HepG2 (cell line): Measurements from ENCODE around the gene AGT. TPM values are rescaled to one million over a fixed set of nuclear protein-coding genes. Genes with fewer than 3 reads are reported as not detected.

Source experiments
- CBX1 ChIP-seq: IDR thresholded peaks from one replicate; pipeline ENCODE4 v1.6.1; 2016; ENCODE audit warnings: antibody characterized with exemption, low read depth
- HMG20B ChIP-seq: conservative IDR thresholded peaks from 2 replicates; pipeline ENCODE4 v1.6.1; 2016; ENCODE audit warnings: missing genetic modification reagents, missing compliant biosample characterization
- HNF4G ChIP-seq, 2 experiments: sonication (generic) in 1 of 2; formaldehyde crosslinking in 1 of 2; IDR thresholded peaks; 2 replicates each; pipeline versions ENCODE4 v1.4.0 to v1.6.1; 2011 to 2020; ENCODE audit warnings: borderline replicate concordance in 2 of 2, low read depth in 2 of 2, mild to moderate bottlenecking in 2 of 2, low read length in 1 of 2, missing genetic modification reagents in 1 of 2, moderate library complexity in 1 of 2
- NFRKB ChIP-seq: fragments of 450-650 bp; IDR thresholded peaks from 2 replicates; pipeline ENCODE4 v1.6.1; 2017
- NRL ChIP-seq: sonication (generic); formaldehyde crosslinking; IDR thresholded peaks from 2 replicates; pipeline ENCODE4 v1.5.0; 2020; ENCODE audit warnings: missing genetic modification reagents, mild to moderate bottlenecking, moderate library complexity, borderline replicate concordance
- PLRG1 ChIP-seq: fragments of 450-650 bp; conservative IDR thresholded peaks from 2 replicates; pipeline ENCODE4 v1.6.1; 2016
- RFX1 ChIP-seq: fragments of 450-650 bp; IDR thresholded peaks from 2 replicates; pipeline ENCODE4 v1.6.1; 2017
- ZNF180 ChIP-seq: sonication (generic); formaldehyde crosslinking; IDR thresholded peaks from 2 replicates; pipeline ENCODE4 v1.4.0; 2020; ENCODE audit warnings: low read depth, missing genetic modification reagents, borderline replicate concordance
- ZNF24 ChIP-seq: fragments of 450-650 bp; IDR thresholded peaks from 2 replicates; pipeline ENCODE4 v1.6.1; 2017; ENCODE audit warnings: antibody characterized with exemption, mild to moderate bottlenecking
- ZNF3 ChIP-seq: IDR thresholded peaks from 2 replicates; pipeline ENCODE4 v1.7.0; 2017; ENCODE audit warnings: inconsistent platforms
- ZNF562 ChIP-seq: sonication (generic); formaldehyde crosslinking; IDR thresholded peaks from 2 replicates; pipeline ENCODE4 v1.8.0; 2022; ENCODE audit warnings: missing genetic modification reagents, borderline replicate concordance
- ZNF564 ChIP-seq: sonication (generic); formaldehyde crosslinking; IDR thresholded peaks from 2 replicates; pipeline ENCODE4 v1.8.1; 2023; ENCODE audit warnings: mild to moderate bottlenecking, missing genetic modification reagents
- ZNF619 ChIP-seq: sonication (generic); formaldehyde crosslinking; IDR thresholded peaks from 2 replicates; pipeline ENCODE4 v1.4.0; 2020; ENCODE audit warnings: mild to moderate bottlenecking, missing genetic modification reagents
- polyA plus RNA-seq, 8 experiments: library from polyadenylated mRNA; depleted of rRNA in 3 of 8; stranded (reverse) in 7 of 8; unstranded in 1 of 8; fragments of >200 nt; fragmentation: Illumina TruSeq in 4 of 8; extraction: Trizol in 4 of 8; gene quantifications; 2 replicates each; pipeline versions ENCODE4 v1.2.1 to v1.2.3, GENCODE V29; 2011 to 2016; ENCODE audit warnings: low read depth in 4 of 8, missing spikeins in 1 of 8, mixed read lengths in 1 of 8; ENCODE audit not compliant: insufficient read depth in 1 of 8
- total RNA-seq, 5 experiments: library from RNA; depleted of rRNA; stranded (reverse); fragments of >200 nt; fragmentation: Illumina TruSeq; extraction: Trizol; gene quantifications; 2 replicates each; pipeline ENCODE4 v1.2.3, GENCODE V29; 2016; ENCODE audit warnings: low read depth in 1 of 5
- TF ChIP-seq, protein P1 (sequence below): IDR thresholded peaks from 2 replicates; pipeline ENCODE4 v1.6.1; 2012; ENCODE audit warnings: low read length, improper control_type of control experiment
- TF ChIP-seq, protein P2 (sequence below): sonication (generic); formaldehyde crosslinking; IDR thresholded peaks from 2 replicates; pipeline ENCODE4 v1.4.0; 2020; ENCODE audit warnings: missing genetic modification reagents
- TF ChIP-seq, protein P3 (sequence below): sonication (generic); formaldehyde crosslinking; IDR thresholded peaks from 2 replicates; pipeline ENCODE4 v1.4.0; 2020; ENCODE audit warnings: mild to moderate bottlenecking, missing genetic modification reagents
- TF ChIP-seq, protein P4 (sequence below), 2 experiments: fragments of 450-650 bp in 1 of 2; sonication (generic) in 1 of 2; formaldehyde crosslinking; IDR thresholded peaks; 2 replicates each; pipeline versions ENCODE4 v1.5.0 to v1.8.0; 2020 to 2022; ENCODE audit warnings: mild to moderate bottlenecking in 1 of 2, missing genetic modification reagents in 1 of 2
- TF ChIP-seq, protein P5 (sequence below): fragments of 450-650 bp; IDR thresholded peaks from 2 replicates; pipeline ENCODE4 v1.6.1; 2017; ENCODE audit warnings: mild to moderate bottlenecking

Gene AGT
- total and polyA plus RNA-seq, 2 of the 13 experiments (the other 11 are each of a cell fraction or from before 2014, with no cell fraction given) = 892 to 2,071 TPM

DNA sequence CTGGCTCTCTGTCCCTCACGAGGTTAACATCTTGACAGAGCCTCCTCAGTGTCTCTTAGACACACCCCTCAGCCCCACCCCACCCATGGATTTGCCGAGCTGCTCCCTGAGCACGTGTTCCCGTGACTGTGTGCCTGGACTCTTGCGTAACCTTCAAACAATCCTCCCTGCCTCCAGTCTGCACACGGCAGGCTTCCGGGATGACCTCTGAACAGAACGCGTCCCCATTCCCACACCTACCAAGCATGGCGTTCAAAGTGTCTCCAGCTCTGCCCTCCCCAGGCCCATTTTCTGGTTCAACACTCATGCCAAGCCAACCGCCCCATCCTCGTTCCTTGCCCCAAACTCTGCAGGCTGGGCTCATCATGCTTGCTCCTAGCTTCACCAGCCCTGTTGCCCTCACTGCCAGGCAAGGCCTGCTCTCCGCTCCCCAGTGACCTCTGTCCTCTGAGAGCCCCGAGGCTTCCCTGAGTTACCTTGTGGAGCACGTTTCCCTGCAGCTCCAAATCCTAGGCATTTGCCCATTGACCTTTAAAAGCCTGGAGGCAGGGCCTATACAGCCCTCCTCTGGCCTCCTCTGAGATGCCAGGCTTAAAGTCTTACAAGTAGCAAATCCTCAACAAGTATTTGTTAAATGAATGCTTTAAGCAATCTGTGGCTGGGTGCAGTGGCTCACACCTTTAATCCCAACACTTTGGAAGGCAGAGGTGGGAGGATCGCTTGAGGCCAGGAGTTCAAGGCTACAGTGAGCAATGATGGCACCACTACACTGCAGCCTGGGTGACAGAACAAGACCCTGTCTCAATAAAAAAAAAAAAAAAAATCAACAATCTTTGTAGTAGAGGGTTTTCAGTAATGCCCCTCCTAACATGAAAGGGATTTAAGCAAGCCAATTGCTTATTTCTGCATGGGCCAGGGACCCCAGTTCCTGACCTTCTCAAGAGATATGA lies 5.0 kb downstream of the AGT start (continued):
- TF ChIP-seq, protein P1, sequence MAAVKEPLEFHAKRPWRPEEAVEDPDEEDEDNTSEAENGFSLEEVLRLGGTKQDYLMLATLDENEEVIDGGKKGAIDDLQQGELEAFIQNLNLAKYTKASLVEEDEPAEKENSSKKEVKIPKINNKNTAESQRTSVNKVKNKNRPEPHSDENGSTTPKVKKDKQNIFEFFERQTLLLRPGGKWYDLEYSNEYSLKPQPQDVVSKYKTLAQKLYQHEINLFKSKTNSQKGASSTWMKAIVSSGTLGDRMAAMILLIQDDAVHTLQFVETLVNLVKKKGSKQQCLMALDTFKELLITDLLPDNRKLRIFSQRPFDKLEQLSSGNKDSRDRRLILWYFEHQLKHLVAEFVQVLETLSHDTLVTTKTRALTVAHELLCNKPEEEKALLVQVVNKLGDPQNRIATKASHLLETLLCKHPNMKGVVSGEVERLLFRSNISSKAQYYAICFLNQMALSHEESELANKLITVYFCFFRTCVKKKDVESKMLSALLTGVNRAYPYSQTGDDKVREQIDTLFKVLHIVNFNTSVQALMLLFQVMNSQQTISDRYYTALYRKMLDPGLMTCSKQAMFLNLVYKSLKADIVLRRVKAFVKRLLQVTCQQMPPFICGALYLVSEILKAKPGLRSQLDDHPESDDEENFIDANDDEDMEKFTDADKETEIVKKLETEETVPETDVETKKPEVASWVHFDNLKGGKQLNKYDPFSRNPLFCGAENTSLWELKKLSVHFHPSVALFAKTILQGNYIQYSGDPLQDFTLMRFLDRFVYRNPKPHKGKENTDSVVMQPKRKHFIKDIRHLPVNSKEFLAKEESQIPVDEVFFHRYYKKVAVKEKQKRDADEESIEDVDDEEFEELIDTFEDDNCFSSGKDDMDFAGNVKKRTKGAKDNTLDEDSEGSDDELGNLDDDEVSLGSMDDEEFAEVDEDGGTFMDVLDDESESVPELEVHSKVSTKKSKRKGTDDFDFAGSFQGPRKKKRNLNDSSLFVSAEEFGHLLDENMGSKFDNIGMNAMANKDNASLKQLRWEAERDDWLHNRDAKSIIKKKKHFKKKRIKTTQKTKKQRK = no peak
- no peak for TF ChIP-seq PLRG1
- TF ChIP-seq ZNF24 = peak; percentile 48; the same call in 1 of the 2 replicates
- no peak for TF ChIP-seq ZNF3 (CRISPR knock-in tag)
- TF ChIP-seq HMG20B (CRISPR knock-in tag) = peak; percentile 70; the same call in 1 of the 2 replicates
- TF ChIP-seq, protein P2, sequence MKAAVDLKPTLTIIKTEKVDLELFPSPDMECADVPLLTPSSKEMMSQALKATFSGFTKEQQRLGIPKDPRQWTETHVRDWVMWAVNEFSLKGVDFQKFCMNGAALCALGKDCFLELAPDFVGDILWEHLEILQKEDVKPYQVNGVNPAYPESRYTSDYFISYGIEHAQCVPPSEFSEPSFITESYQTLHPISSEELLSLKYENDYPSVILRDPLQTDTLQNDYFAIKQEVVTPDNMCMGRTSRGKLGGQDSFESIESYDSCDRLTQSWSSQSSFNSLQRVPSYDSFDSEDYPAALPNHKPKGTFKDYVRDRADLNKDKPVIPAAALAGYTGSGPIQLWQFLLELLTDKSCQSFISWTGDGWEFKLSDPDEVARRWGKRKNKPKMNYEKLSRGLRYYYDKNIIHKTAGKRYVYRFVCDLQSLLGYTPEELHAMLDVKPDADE (CRISPR knock-in tag) = no peak
- no peak for TF ChIP-seq NFRKB
- TF ChIP-seq ZNF562 (CRISPR knock-in tag) = no peak
- TF ChIP-seq, protein P3, sequence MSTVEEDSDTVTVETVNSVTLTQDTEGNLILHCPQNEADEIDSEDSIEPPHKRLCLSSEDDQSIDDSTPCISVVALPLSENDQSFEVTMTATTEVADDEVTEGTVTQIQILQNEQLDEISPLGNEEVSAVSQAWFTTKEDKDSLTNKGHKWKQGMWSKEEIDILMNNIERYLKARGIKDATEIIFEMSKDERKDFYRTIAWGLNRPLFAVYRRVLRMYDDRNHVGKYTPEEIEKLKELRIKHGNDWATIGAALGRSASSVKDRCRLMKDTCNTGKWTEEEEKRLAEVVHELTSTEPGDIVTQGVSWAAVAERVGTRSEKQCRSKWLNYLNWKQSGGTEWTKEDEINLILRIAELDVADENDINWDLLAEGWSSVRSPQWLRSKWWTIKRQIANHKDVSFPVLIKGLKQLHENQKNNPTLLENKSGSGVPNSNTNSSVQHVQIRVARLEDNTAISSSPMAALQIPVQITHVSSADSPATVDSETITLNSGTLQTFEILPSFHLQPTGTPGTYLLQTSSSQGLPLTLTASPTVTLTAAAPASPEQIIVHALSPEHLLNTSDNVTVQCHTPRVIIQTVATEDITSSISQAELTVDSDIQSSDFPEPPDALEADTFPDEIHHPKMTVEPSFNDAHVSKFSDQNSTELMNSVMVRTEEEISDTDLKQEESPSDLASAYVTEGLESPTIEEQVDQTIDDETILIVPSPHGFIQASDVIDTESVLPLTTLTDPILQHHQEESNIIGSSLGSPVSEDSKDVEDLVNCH (CRISPR knock-in tag) = 0 out of 2 replicates have a peak, but pooled peaks have one; percentile 27
- TF ChIP-seq, protein P4, sequence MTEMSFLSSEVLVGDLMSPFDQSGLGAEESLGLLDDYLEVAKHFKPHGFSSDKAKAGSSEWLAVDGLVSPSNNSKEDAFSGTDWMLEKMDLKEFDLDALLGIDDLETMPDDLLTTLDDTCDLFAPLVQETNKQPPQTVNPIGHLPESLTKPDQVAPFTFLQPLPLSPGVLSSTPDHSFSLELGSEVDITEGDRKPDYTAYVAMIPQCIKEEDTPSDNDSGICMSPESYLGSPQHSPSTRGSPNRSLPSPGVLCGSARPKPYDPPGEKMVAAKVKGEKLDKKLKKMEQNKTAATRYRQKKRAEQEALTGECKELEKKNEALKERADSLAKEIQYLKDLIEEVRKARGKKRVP (CRISPR knock-in tag; IDR thresholded peaks at IDR 0.05) = peak in 1 of 2 experiments; percentile 63; a peak in 1 of 4 replicates
- 0 out of 2 replicates have a peak, but pooled peaks have one; percentile 52 for TF ChIP-seq ZNF619 (CRISPR knock-in tag)
- peak; percentile 96 for TF ChIP-seq HNF4G (IDR thresholded peaks at IDR 0.05; ENCODE audit: borderline replicate concordance, low read depth, low read length)
- peak; percentile 98 for TF ChIP-seq HNF4G (CRISPR knock-in tag; IDR thresholded peaks at IDR 0.05; ENCODE audit: borderline replicate concordance, low read depth)
- TF ChIP-seq ZNF180 = no peak
- 0 out of 2 replicates have a peak, but pooled peaks have one; percentile 35 for TF ChIP-seq NRL (CRISPR knock-in tag)
- TF ChIP-seq ZNF564 = peak; percentile 90
- no peak for TF ChIP-seq RFX1
- TF ChIP-seq, protein P5, sequence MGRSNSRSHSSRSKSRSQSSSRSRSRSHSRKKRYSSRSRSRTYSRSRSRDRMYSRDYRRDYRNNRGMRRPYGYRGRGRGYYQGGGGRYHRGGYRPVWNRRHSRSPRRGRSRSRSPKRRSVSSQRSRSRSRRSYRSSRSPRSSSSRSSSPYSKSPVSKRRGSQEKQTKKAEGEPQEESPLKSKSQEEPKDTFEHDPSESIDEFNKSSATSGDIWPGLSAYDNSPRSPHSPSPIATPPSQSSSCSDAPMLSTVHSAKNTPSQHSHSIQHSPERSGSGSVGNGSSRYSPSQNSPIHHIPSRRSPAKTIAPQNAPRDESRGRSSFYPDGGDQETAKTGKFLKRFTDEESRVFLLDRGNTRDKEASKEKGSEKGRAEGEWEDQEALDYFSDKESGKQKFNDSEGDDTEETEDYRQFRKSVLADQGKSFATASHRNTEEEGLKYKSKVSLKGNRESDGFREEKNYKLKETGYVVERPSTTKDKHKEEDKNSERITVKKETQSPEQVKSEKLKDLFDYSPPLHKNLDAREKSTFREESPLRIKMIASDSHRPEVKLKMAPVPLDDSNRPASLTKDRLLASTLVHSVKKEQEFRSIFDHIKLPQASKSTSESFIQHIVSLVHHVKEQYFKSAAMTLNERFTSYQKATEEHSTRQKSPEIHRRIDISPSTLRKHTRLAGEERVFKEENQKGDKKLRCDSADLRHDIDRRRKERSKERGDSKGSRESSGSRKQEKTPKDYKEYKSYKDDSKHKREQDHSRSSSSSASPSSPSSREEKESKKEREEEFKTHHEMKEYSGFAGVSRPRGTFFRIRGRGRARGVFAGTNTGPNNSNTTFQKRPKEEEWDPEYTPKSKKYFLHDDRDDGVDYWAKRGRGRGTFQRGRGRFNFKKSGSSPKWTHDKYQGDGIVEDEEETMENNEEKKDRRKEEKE = no peak
- TF ChIP-seq CBX1 = no peak
